SU-DHL-6 (cell line): ENCODE data around the gene ANO2.

ENCODE experiments used
- H2AFZ ChIP-seq: fragments of 200-600 bp; sonication (generic); 2 replicates; pipeline ENCODE4 v1.6.1; 2014; ENCODE audit warnings: low read depth, mild to moderate bottlenecking, moderate library complexity, mixed read lengths, antibody characterized with exemption, low read length; ENCODE audit not compliant: severe bottlenecking
- H3F3A ChIP-seq: fragments of 200-600 bp; shearing (Covaris generic); 2 replicates; pipeline ENCODE4 v1.6.0; 2016; ENCODE audit warnings: antibody characterized with exemption, mild to moderate bottlenecking; ENCODE audit not compliant: insufficient read depth
- H3K27ac ChIP-seq: fragments of 200-600 bp; sonication (generic); 2 replicates; pipeline ENCODE4 v1.5.1; 2016; ENCODE audit warnings: low read depth, mild to moderate bottlenecking, low read length, moderate library complexity, mixed read lengths
- H3K27me3 ChIP-seq: fragments of 200-600 bp; sonication (generic), shearing (Covaris generic); 2 replicates; pipeline ENCODE4 v1.6.0; 2014; ENCODE audit warnings: mild to moderate bottlenecking, low read length
- H3K36me3 ChIP-seq: fragments of 200-600 bp; sonication (generic); 2 replicates; pipeline ENCODE4 v1.6.1; 2014; ENCODE audit warnings: mild to moderate bottlenecking, low read length, mixed read lengths
- H3K4me2 ChIP-seq: fragments of 300-600, 200-600 bp; shearing (Covaris generic), sonication (generic); 2 replicates; pipeline ENCODE4 v1.6.0; 2014; ENCODE audit warnings: low read length, low read depth, mild to moderate bottlenecking; ENCODE audit not compliant: poor library complexity, severe bottlenecking
- H3K4me3 ChIP-seq: fragments of 200-600 bp; sonication (generic); 2 replicates; pipeline ENCODE4 v1.5.1; 2014; ENCODE audit warnings: antibody characterized with exemption, low read length, mild to moderate bottlenecking, mixed read lengths; ENCODE audit not compliant: insufficient read depth, poor library complexity, severe bottlenecking
- H3K79me2 ChIP-seq: fragments of 200-600 bp; sonication (generic); 2 replicates; pipeline ENCODE4 v1.6.1; 2014; ENCODE audit warnings: mild to moderate bottlenecking, low read length, moderate library complexity; ENCODE audit not compliant: insufficient read depth
- H3K9ac ChIP-seq: fragments of 200-600 bp; sonication (generic); 2 replicates; pipeline ENCODE4 v1.7.0; 2014; ENCODE audit warnings: mild to moderate bottlenecking, low read length
- H3K9me2 ChIP-seq: fragments of 200-600 bp; sonication (generic); replicated peaks from 2 replicates; pipeline ENCODE4 v1.6.1; 2014; ENCODE audit warnings: low read length; ENCODE audit not compliant: insufficient read depth
- H3K9me3 ChIP-seq: fragments of 200-600 bp; sonication (generic); 2 replicates; pipeline ENCODE4 v1.6.1; 2014; ENCODE audit warnings: low read length, mixed read lengths; ENCODE audit not compliant: insufficient read depth
- H4K20me1 ChIP-seq: fragments of 200-600 bp; sonication (generic); 2 replicates; pipeline ENCODE4 v1.6.1; 2014; ENCODE audit warnings: low read depth, mild to moderate bottlenecking, antibody characterized with exemption, low read length, moderate library complexity, mixed read lengths
- CTCF ChIP-seq: fragments of 200-600 bp; sonication (generic); IDR thresholded peaks from one replicate; pipeline ENCODE4 v1.5.1; 2017; ENCODE audit warnings: antibody characterized with exemption, mild to moderate bottlenecking, low read length, moderate library complexity; ENCODE audit not compliant: insufficient read depth, poor library complexity, severe bottlenecking
- EZH2phosphoT487 ChIP-seq: fragments of 200-600 bp; sonication (generic), shearing (Covaris generic); conservative IDR thresholded peaks from 2 replicates; pipeline ENCODE4 v1.6.1; 2018; ENCODE audit warnings: mild to moderate bottlenecking, antibody characterized with exemption, low read length, moderate library complexity, mixed read lengths

ANO2 gene

DNA sequence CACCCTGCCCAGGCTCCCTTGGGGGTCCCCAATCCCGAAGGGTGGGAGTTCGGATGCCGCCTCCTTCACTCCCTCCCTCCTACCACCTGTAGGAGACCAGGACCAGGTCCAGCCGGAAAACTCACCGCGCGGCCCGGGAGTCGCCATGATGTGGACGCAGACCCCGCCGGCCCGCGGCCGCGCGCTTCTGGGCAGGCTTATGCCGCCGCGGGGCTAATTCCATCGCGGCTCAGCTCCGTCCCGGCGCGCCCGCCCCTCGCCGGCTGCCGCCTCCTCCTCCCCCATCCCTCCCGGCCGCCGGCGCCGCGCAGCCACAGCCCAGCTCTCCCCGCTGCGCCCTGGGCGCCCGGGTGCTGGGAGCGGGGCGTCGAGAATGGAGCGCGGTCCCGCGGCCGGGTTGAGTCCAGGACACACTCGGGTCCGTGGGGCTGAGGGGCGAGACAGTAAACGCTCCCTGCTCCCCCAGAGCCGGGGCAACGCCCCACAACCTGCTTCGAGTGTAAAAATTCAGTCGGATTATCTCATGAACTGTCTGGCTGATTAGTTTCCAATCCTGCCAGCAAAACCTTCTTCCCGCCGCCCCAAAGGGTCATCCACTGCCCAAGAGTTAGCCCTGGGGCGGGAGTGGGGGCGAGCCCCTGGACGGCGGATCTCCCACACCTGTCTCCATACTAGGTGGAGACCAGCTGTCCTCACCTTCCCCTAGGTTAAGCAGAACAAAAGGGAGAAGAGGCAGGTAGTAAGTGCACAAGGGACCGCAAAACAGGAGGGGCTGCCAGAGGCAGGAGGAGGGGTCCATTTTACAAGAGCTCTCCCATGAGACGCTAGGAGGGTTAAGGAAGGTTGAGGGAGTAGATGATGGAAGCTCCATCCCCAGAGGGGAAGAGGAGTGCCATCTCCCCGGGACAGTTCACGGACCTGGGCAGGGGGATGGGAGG, at the start of gene ANO2:
ANO2 (minus strand) TSS at position 189 of the 938 bp plus-strand sequence; CDS start at position 147, 42 bp downstream.
- TF ChIP-seq EZH2phosphoT487 = no peak
- TF ChIP-seq CTCF = no peak
- no peaks in the 10 kb centered on the region for H4K20me1 ChIP-seq
- H3K27me3 ChIP-seq = no peaks in the 10 kb centered on the region
- no peaks in the 10 kb centered on the region for H3K9me3 ChIP-seq
- no peak within 1 kb of the TSS for H3K4me3 ChIP-seq
- H3K9me2 ChIP-seq = no peaks in the 10 kb centered on the region
- no peak within 1 kb of the TSS for H3K27ac ChIP-seq
- no peak within 1 kb of the TSS for H3K9ac ChIP-seq
- H3F3A ChIP-seq = no peaks in the 10 kb centered on the region
- no peaks in the 10 kb centered on the region for H3K36me3 ChIP-seq
- no peaks in the 10 kb centered on the region for H3K79me2 ChIP-seq
- H2AFZ ChIP-seq = no peak within 1 kb of the TSS
- no peak within 1 kb of the TSS for H3K4me2 ChIP-seq

DNA sequence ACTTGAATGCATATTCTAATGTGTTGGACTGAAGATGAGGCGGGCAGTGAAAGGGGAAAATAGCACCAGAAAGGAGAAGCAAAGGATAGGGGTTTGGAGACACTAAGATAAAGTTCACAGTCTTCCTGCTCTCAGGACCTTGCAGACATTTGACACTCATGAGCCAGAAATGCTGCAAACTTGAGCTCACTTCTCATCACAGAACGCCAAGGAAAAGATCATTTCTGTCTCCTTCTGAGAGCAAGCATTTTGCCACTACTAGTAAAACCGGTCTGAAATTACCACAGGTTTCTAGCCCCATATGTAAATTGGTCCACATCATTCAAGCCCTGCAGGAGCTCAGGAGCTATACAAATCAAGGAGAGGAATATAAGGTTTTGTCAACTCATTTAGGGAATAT, 44.6 kb upstream of the ANO2 start:
- Histone ChIP-seq H2AFZ (no peak overlapping the region), H3K9me2 (no peaks in the 10 kb centered on the region), H3K4me3 (no peak overlapping the region), H3F3A (no peaks in the 10 kb centered on the region), H3K4me2 (no peak overlapping the region), H4K20me1 (no peaks in the 10 kb centered on the region), H3K9me3 (no peaks in the 10 kb centered on the region), H3K9ac (no peak overlapping the region), H3K27me3 (no peaks in the 10 kb centered on the region), H3K36me3 (no peaks in the 10 kb centered on the region), H3K79me2 (no peaks in the 10 kb centered on the region), H3K27ac (no peak overlapping the region)
- TF ChIP-seq CTCF (no peak), EZH2phosphoT487 (no peak)

DNA sequence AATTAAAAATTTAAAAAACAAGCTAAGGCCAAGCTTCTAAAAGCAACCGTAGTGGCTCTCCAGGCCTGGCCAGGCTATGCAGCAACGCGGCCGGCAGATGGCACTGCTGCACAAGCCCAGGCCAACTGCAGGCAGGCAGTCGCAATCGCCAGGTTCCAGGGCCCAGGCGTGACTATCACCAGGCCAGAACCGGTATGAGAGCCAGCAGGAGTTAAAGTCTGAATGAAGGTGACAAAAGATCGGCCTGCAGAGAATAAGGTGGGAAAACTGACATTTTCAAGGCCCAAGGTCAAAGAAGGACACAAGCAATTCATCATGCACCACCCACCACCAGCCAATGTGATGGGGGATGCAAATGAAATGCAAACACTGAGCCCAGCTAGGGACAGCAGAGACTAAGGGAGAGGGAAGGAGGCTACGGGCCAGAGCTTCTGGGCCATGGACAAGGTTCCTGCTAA, 43.6 kb upstream of the ANO2 start:
- Histone ChIP-seq H3K36me3 (no peaks in the 10 kb centered on the region), H3K27ac (no peak overlapping the region), H3K4me2 (no peak overlapping the region), H4K20me1 (no peaks in the 10 kb centered on the region), H3K79me2 (no peaks in the 10 kb centered on the region), H3K9me2 (no peaks in the 10 kb centered on the region), H3F3A (no peaks in the 10 kb centered on the region), H2AFZ (peak overlapping the region; percentile 66), H3K9me3 (no peaks in the 10 kb centered on the region), H3K27me3 (no peaks in the 10 kb centered on the region), H3K9ac (no peak overlapping the region), H3K4me3 (no peak overlapping the region)
- TF ChIP-seq EZH2phosphoT487 (no peak), CTCF (peak; percentile 92)
